NCI-H2029 treated with DMSO at 0.1 percent for 48 hours (cell line): ENCODE data around the gene EXD3.
"Not testable (repeated sequence)": the region's sequence is repeated elsewhere in the genome, so short reads cannot be mapped to it uniquely, and the experiment has no call there.

Experiments used
- DNase-seq: peaks from one replicate; lab custom pipeline; 2025; lab: John Stamatoyannopoulos, UW

Gene EXD3

GRCh38 chr9:137365056-137365455 is 57.9 kb downstream of the EXD3 start:
- no peak for DNase-seq

GRCh38 chr9:137359850-137360249 is 63.1 kb downstream of the EXD3 start:
- DNase-seq: no peak

GRCh38 chr9:137358126-137358525 is 64.8 kb downstream of the EXD3 start:
- no peak for DNase-seq

GRCh38 chr9:137357166-137357565 is 65.8 kb downstream of the EXD3 start:
- no peak for DNase-seq

- DNase-seq: no peak
These were observed 67.1 kb downstream of the EXD3 start for GRCh38 chr9:137355761-137356365.

- DNase-seq: no peak
These were observed 67.9 kb downstream of the EXD3 start for GRCh38 chr9:137354845-137355760.

- DNase-seq: no peak
These were observed 68.7 kb downstream of the EXD3 start for GRCh38 chr9:137354153-137354844.

- DNase-seq: no peak
These were observed 69.5 kb downstream of the EXD3 start for GRCh38 chr9:137353223-137354152.

GRCh38 chr9:137352511-137353222 is 70.3 kb downstream of the EXD3 start:
- DNase-seq: no peak

GRCh38 chr9:137351781-137352501 is 71.0 kb downstream of the EXD3 start:
- no peak for DNase-seq

- DNase-seq: no peak
These were observed 72.0 kb downstream of the EXD3 start for GRCh38 chr9:137350696-137351584.

- DNase-seq: no peak
These were observed 73.4 kb downstream of the EXD3 start for GRCh38 chr9:137349471-137350033.

GRCh38 chr9:137348769-137349470 is 74.0 kb downstream of the EXD3 start:
- no peak for DNase-seq

GRCh38 chr9:137347928-137348327 is 75.0 kb downstream of the EXD3 start:
- no peak for DNase-seq

- DNase-seq: no peak
These were observed 80.5 kb downstream of the EXD3 start for GRCh38 chr9:137342482-137342881.

GRCh38 chr9:137341227-137341626 is 81.7 kb downstream of the EXD3 start:
- no peak for DNase-seq

GRCh38 chr9:137339908-137340462 is 83.0 kb downstream of the EXD3 start:
- DNase-seq: not testable (repeated sequence)
